ENCODE data around the gene RFX4.
"Not testable (repeated sequence)": the region's sequence is repeated elsewhere in the genome, so short reads cannot be mapped to it uniquely, and the experiment has no call there.

Gene RFX4

DNA sequence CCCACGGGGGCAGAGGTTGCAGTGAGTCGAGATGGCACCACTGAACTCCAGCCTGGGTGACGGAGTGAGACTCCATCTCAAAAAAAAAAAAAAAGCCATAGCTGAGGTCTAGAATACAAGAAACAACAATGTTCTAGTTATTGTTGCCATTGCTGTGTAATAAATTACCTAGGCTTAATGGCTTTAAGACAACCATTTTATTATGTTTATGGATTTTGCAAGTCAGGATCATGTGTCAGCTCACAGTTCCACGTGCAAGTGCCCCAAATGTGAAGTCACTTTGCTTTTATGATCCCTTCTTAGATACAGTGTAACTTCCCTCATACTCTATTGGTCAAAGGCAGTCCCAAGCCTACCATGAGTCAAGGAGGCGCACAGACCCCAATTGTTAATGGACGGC is 142.1 kb downstream of the RFX4 start:
- no peak for DNase-seq (ENCODE audit: low read depth in 1 of 2, low spot score in 1 of 2)

DNA sequence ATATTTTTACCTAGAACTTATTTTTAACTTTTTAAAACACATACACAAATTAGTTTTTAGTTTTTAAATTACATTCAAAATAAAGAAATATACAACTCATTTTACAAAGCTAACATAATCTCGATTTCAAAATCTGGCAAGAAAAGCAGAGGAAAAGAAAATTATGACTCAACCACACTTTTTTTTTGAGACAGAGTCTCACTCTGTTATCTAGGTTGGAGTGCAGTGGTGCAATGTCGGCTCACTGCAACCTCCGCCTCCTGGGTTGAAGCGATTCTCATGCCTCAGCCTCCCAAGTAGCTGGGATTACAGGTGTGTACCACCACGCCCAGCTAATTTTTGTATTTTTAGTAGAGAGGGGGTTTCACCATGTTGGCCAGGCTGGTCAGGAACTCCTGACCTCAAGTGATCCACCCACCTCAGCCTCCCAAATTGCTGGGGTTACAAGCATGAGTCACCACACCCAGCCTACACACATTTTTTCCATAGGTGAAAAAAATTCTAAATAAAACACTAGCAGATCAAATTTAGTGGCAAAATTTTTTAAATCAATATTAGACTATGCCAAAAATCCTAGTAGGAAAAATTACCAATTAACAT is 143.9 kb downstream of the RFX4 start:
- not testable (repeated sequence) for DNase-seq (ENCODE audit: low read depth in 1 of 2, low spot score in 1 of 2); H3K27ac ChIP-seq (replicated peaks); H3K4me3 ChIP-seq (replicated peaks; ENCODE audit: insufficient read depth, low read length)
- H3K27me3 ChIP-seq (ENCODE audit: insufficient read depth, poor library complexity, severe bottlenecking): peaks cover 17% of the 10 kb centered on the region

More for the DNA sequence above, 142.1 kb downstream of the RFX4 start:
- Histone ChIP-seq H3K27me3 (ENCODE audit: insufficient read depth, poor library complexity, severe bottlenecking) (peaks cover 18% of the 10 kb centered on the region), H3K27ac (replicated peaks) (no peak overlapping the region), H3K4me3 (replicated peaks; ENCODE audit: insufficient read depth, low read length) (no peak overlapping the region)
- TF ChIP-seq GABPA (IDR thresholded peaks at IDR 0.05; ENCODE audit: low read depth): no peak
- TF ChIP-seq SPI1 (IDR thresholded peaks at IDR 0.05; ENCODE audit: borderline replicate concordance, low read depth): no peak
- TF ChIP-seq, protein P1, sequence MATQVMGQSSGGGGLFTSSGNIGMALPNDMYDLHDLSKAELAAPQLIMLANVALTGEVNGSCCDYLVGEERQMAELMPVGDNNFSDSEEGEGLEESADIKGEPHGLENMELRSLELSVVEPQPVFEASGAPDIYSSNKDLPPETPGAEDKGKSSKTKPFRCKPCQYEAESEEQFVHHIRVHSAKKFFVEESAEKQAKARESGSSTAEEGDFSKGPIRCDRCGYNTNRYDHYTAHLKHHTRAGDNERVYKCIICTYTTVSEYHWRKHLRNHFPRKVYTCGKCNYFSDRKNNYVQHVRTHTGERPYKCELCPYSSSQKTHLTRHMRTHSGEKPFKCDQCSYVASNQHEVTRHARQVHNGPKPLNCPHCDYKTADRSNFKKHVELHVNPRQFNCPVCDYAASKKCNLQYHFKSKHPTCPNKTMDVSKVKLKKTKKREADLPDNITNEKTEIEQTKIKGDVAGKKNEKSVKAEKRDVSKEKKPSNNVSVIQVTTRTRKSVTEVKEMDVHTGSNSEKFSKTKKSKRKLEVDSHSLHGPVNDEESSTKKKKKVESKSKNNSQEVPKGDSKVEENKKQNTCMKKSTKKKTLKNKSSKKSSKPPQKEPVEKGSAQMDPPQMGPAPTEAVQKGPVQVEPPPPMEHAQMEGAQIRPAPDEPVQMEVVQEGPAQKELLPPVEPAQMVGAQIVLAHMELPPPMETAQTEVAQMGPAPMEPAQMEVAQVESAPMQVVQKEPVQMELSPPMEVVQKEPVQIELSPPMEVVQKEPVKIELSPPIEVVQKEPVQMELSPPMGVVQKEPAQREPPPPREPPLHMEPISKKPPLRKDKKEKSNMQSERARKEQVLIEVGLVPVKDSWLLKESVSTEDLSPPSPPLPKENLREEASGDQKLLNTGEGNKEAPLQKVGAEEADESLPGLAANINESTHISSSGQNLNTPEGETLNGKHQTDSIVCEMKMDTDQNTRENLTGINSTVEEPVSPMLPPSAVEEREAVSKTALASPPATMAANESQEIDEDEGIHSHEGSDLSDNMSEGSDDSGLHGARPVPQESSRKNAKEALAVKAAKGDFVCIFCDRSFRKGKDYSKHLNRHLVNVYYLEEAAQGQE (IDR thresholded peaks at IDR 0.05; ENCODE audit: insufficient replicate concordance, low read depth): no peak
- TF ChIP-seq, protein P2, sequence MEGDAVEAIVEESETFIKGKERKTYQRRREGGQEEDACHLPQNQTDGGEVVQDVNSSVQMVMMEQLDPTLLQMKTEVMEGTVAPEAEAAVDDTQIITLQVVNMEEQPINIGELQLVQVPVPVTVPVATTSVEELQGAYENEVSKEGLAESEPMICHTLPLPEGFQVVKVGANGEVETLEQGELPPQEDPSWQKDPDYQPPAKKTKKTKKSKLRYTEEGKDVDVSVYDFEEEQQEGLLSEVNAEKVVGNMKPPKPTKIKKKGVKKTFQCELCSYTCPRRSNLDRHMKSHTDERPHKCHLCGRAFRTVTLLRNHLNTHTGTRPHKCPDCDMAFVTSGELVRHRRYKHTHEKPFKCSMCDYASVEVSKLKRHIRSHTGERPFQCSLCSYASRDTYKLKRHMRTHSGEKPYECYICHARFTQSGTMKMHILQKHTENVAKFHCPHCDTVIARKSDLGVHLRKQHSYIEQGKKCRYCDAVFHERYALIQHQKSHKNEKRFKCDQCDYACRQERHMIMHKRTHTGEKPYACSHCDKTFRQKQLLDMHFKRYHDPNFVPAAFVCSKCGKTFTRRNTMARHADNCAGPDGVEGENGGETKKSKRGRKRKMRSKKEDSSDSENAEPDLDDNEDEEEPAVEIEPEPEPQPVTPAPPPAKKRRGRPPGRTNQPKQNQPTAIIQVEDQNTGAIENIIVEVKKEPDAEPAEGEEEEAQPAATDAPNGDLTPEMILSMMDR (IDR thresholded peaks at IDR 0.05; ENCODE audit: insufficient read depth, low read length): no peak
- TF ChIP-seq POLR2AphosphoS5 (IDR thresholded peaks at IDR 0.05; ENCODE audit: low read depth): no peak

DNA sequence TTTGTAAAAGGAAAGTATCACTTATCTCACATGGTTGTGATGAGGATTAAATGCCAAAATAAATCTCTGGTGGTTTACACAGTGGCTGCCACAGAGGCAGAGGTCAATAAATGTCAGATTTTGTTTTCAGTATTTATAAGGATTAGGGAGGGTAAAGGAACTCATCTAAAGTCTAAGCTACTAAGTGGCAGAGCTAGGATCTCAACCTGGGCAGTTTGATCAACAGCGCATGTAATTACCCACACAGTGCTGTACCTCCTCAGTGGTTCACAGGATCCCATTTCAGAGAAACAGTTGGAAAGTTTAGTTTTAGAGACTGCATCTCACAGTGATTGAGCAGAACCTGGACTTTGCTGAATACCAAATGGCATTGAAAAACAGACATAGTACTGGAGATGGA is 146.8 kb downstream of the RFX4 start:
- no peak overlapping the region for H3K27ac ChIP-seq (replicated peaks)
- peaks cover 11% of the 10 kb centered on the region for H3K27me3 ChIP-seq (ENCODE audit: insufficient read depth, poor library complexity, severe bottlenecking)
- no peak for DNase-seq (ENCODE audit: low read depth in 1 of 2, low spot score in 1 of 2)
- H3K4me3 ChIP-seq (replicated peaks; ENCODE audit: insufficient read depth, low read length): no peak overlapping the region
- no peak for TF ChIP-seq GABPA (IDR thresholded peaks at IDR 0.05; ENCODE audit: low read depth)
- TF ChIP-seq, protein P1 (IDR thresholded peaks at IDR 0.05; ENCODE audit: insufficient replicate concordance, low read depth): no peak
- no peak for TF ChIP-seq POLR2AphosphoS5 (IDR thresholded peaks at IDR 0.05; ENCODE audit: low read depth)
- no peak for TF ChIP-seq SPI1 (IDR thresholded peaks at IDR 0.05; ENCODE audit: borderline replicate concordance, low read depth)
- TF ChIP-seq, protein P2 (IDR thresholded peaks at IDR 0.05; ENCODE audit: insufficient read depth, low read length): no peak

DNA sequence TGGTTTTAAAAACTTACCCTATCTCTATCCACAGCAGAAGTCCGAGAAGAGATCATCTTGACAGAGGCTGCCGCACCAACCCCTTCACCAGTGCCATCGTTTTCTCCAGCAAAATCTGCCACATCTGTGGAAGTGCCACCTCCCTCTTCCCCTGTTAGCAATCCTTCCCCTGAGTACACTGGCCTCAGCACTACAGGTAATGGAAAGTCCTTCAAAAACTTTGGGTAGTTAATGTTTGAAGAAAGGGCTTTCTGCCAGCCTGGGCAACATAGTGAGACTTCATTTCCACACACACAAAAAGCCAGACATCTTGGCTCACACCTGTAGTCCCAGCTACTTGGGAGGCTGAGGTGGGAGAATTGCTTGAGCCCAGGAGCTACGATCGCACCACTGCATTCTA is 150.1 kb downstream of the RFX4 start:
- DNase-seq (ENCODE audit: low read depth in 1 of 2, low spot score in 1 of 2): no peak
- Histone ChIP-seq H3K27me3 (ENCODE audit: insufficient read depth, poor library complexity, severe bottlenecking) (peaks cover 19% of the 10 kb centered on the region), H3K4me3 (replicated peaks; ENCODE audit: insufficient read depth, low read length) (no peak overlapping the region), H3K27ac (replicated peaks) (no peak overlapping the region)
- TF ChIP-seq, protein P2 (IDR thresholded peaks at IDR 0.05; ENCODE audit: insufficient read depth, low read length): no peak
- no peak for TF ChIP-seq GABPA (IDR thresholded peaks at IDR 0.05; ENCODE audit: low read depth)
- TF ChIP-seq POLR2AphosphoS5 (IDR thresholded peaks at IDR 0.05; ENCODE audit: low read depth): no peak

Data from HL-60 (cell line).